ENCODE results near the gene SP140L.
"Not testable (repeated sequence)": the region's sequence is repeated elsewhere in the genome, so short reads cannot be mapped to it uniquely, and the experiment has no call there.

Gene SP140L

GRCh38 chr2:230423851-230424458 lies 97.0 kb downstream of the SP140L start:
- no peak for DNase-seq

- DNase-seq: no peak
Measured at GRCh38 chr2:230425377-230425776, 98.4 kb downstream of the SP140L start.

- no peak for DNase-seq
Measured at GRCh38 chr2:230429513-230429912, 102.5 kb downstream of the SP140L start.

GRCh38 chr2:230430957-230431910 lies 104.2 kb downstream of the SP140L start:
- DNase-seq: no peak

- no peak for DNase-seq
Measured at GRCh38 chr2:230434677-230435324, 107.8 kb downstream of the SP140L start.

GRCh38 chr2:230435431-230435830 lies 108.4 kb downstream of the SP140L start:
- no peak for DNase-seq

GRCh38 chr2:230439121-230439520 lies 112.1 kb downstream of the SP140L start:
- DNase-seq: not testable (repeated sequence)

- DNase-seq: peak; percentile 69
Measured at GRCh38 chr2:230439590-230439989, 112.6 kb downstream of the SP140L start.

GRCh38 chr2:230441227-230441897 lies 114.4 kb downstream of the SP140L start:
- peak; percentile 11 for DNase-seq

- peak; percentile 26 for DNase-seq
Measured at GRCh38 chr2:230443541-230443940, 116.5 kb downstream of the SP140L start.

GRCh38 chr2:230444832-230445231 lies 117.8 kb downstream of the SP140L start:
- DNase-seq: peak; percentile 19

GRCh38 chr2:230447036-230447435 lies 120.0 kb downstream of the SP140L start:
- DNase-seq: no peak

- peak; percentile 71 for DNase-seq
Measured at GRCh38 chr2:230447455-230448451, 120.8 kb downstream of the SP140L start.

- DNase-seq: no peak
Measured at GRCh38 chr2:230449901-230450467, 123.0 kb downstream of the SP140L start.

- peak; percentile 64 for DNase-seq
Measured at GRCh38 chr2:230453006-230453405, 126.0 kb downstream of the SP140L start.
